Neuron (in vitro differentiated cells): ENCODE measurements around the gene HNRNPK.
A peak's percentile ranks its signal among the peaks of the same experiment; 100 is the strongest.

Source experiments
- H2AFZ ChIP-seq: one replicate; pipeline ENCODE4 v1.6.1; 2013; ENCODE audit warnings: low read depth, mild to moderate bottlenecking, inconsistent platforms, low read length, moderate library complexity
- H3K27me3 ChIP-seq: one replicate; pipeline ENCODE4 v1.6.1; 2013; ENCODE audit warnings: low read length; ENCODE audit not compliant: insufficient read depth
- H3K36me3 ChIP-seq: one replicate; pipeline ENCODE4 v1.6.1; 2013; ENCODE audit warnings: low read length; ENCODE audit not compliant: insufficient read depth
- H3K4me1 ChIP-seq: one replicate; pipeline ENCODE4 v1.6.1; 2013; ENCODE audit warnings: low read length; ENCODE audit not compliant: insufficient read depth
- H3K4me3 ChIP-seq: 2 replicates; pipeline ENCODE4 v1.5.1; 2013; ENCODE audit warnings: mild to moderate bottlenecking, low read length, moderate library complexity
- H3K9me3 ChIP-seq: one replicate; pipeline ENCODE4 v1.6.1; 2013; ENCODE audit warnings: low read length

Gene HNRNPK

DNA sequence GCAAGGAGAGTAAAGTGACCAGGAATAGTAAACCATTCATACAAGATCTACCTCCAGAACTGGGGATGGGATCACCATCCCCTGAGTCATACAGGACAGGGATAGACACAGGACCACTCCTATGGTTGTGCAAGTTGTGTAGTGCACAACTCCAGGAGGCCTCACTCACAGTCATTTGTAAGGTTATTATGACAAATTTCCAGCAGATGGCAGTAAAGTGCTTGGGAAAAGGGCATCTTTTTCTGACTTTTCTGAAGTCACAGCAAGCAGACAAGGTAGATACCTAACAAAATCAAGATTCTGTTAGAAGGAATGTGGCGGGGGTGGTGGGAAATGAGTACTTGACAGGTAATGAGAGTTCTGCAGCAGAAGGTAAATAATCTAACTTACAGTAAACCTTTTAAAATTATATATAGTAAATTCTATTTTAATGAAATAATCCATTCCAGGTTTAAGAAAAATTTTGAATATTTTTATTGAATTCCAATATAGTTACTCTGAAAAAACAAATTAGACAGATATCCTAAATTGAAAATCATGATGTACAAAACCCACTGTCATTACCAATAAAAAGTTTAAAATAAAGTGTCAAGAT lies 42.1 kb downstream of the HNRNPK start:
- Histone ChIP-seq H2AFZ (no peak overlapping the region), H3K36me3 (no peaks in the 10 kb centered on the region), H3K27me3 (no peaks in the 10 kb centered on the region), H3K4me3 (no peak overlapping the region), H3K4me1 (no peaks in the 10 kb centered on the region), H3K9me3 (no peaks in the 10 kb centered on the region)

GRCh38 chr9:83936523-83936922 lies 43.5 kb downstream of the HNRNPK start:
- no peaks in the 10 kb centered on the region for H3K9me3 ChIP-seq

DNA sequence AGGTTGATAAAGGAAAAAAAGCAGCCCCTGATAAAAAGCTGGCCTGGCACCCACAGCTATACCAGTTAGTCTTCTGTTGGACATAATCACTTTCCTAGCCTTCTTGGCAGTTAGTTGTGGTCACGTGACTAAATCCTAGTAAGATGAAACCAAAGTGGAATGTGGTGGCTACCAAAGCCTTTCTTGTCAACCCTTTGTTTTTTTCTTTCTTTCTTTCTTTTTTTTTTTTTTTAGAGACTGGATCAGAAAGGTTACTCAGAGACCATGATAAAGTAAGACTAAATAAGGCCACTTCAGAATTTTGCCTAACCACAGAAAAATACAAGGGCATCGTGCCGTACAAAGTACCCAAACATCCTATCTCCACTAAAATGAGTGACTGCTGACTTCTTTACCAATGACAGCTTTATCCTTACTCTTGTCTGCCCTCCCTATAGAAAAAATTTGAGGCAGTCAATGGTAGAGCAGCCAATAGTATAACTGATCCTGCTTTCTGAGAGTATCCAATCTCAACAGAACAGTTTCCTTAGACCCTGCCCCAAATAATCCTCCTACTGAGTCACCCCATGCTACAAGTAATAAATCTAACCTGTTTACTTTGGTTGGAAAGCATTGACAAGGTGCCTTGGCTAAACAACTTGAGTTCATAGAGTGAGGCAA lies 44.6 kb downstream of the HNRNPK start:
- Histone ChIP-seq H3K4me1 (no peaks in the 10 kb centered on the region), H2AFZ (no peak overlapping the region), H3K4me3 (no peak overlapping the region), H3K9me3 (no peaks in the 10 kb centered on the region), H3K36me3 (no peaks in the 10 kb centered on the region), H3K27me3 (no peaks in the 10 kb centered on the region)

More at GRCh38 chr9:83936523-83936922, 43.5 kb downstream of the HNRNPK start:
- H2AFZ ChIP-seq: no peak overlapping the region
- H3K27me3 ChIP-seq: no peaks in the 10 kb centered on the region
- no peaks in the 10 kb centered on the region for H3K4me1 ChIP-seq
- H3K4me3 ChIP-seq: no peak overlapping the region
- no peaks in the 10 kb centered on the region for H3K36me3 ChIP-seq

- Histone ChIP-seq H3K4me1 (no peaks in the 10 kb centered on the region), H3K27me3 (no peaks in the 10 kb centered on the region), H3K4me3 (no peak overlapping the region)
These were observed 45.3 kb downstream of the HNRNPK start for GRCh38 chr9:83934569-83935275.

DNA sequence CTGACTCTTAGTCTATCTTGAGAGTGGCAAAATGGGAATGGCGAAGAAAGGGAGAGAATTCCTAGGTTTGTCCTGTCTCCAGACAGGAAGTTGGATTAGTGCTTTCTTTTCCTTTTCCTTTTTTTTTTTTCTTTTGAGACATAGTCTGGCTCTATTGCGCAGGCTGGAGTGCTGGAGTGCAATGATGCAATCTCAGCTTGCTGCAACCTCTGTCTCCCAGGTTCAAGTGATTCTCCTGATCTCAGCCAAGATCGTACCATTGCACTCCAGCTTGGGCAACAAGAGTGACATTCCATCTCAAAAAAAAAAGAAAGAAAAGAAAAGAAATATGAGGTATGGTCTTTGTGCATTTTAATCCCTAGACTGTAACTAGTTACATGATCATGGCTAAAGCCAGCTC lies 46.2 kb downstream of the HNRNPK start:
- H3K36me3 ChIP-seq: no peaks in the 10 kb centered on the region
- no peaks in the 10 kb centered on the region for H3K9me3 ChIP-seq
- H2AFZ ChIP-seq: no peak overlapping the region
- no peak overlapping the region for H3K4me3 ChIP-seq
- H3K4me1 ChIP-seq: no peaks in the 10 kb centered on the region
- H3K27me3 ChIP-seq: no peaks in the 10 kb centered on the region

More at GRCh38 chr9:83934569-83935275, 45.3 kb downstream of the HNRNPK start:
- no peak overlapping the region for H2AFZ ChIP-seq
- no peaks in the 10 kb centered on the region for H3K36me3 ChIP-seq
- no peaks in the 10 kb centered on the region for H3K9me3 ChIP-seq

GRCh38 chr9:83932851-83933250 lies 47.2 kb downstream of the HNRNPK start:
- Histone ChIP-seq H2AFZ (no peak overlapping the region), H3K27me3 (no peaks in the 10 kb centered on the region), H3K36me3 (no peaks in the 10 kb centered on the region), H3K9me3 (no peaks in the 10 kb centered on the region), H3K4me1 (no peaks in the 10 kb centered on the region), H3K4me3 (no peak overlapping the region)

DNA sequence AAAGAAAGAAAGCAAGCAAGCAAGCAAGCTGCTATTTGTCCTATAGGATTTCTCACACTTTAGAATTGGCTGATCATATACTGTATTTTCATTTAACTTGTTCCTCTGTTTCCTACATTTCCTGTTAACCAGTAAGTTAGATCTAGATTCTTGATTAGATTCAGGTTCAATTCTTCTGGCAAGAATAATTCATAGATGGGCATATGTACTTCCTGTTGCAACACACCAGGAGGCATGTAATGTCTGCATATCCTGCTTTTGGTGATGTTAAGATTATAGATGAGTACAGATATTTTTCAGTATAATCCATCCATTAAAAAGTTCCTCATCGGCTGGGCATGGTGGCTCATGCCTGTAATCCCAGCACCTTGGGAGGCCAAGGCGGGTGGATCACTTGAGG lies 48.0 kb downstream of the HNRNPK start:
- Histone ChIP-seq H3K9me3 (no peaks in the 10 kb centered on the region), H3K4me3 (no peak overlapping the region), H3K27me3 (no peaks in the 10 kb centered on the region), H3K36me3 (no peaks in the 10 kb centered on the region), H2AFZ (no peak overlapping the region), H3K4me1 (no peaks in the 10 kb centered on the region)

DNA sequence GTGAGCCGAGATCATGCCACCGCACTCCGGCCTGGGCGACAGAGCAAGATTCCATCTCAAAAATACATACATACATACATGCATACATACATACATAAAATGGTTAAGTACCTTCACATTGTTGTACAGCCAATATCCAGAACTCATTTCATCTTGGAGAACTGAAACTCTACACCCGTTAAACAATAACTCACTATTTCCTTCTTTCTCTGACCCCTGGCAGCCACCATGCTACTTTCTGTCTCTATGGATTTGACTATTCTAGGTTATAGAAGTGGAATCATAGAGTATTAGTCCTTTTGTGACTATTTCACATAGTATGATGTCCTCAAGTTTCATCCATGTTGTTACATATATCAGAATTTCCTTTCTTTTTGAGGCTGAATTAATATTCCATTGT lies 49.1 kb downstream of the HNRNPK start:
- Histone ChIP-seq H2AFZ (no peak overlapping the region), H3K36me3 (no peaks in the 10 kb centered on the region), H3K4me3 (no peak overlapping the region), H3K4me1 (no peaks in the 10 kb centered on the region), H3K27me3 (no peaks in the 10 kb centered on the region), H3K9me3 (no peaks in the 10 kb centered on the region)

GRCh38 chr9:83927591-83927990 lies 52.4 kb downstream of the HNRNPK start:
- Histone ChIP-seq H2AFZ (no peak overlapping the region), H3K4me1 (no peaks in the 10 kb centered on the region), H3K36me3 (no peaks in the 10 kb centered on the region), H3K4me3 (no peak overlapping the region), H3K27me3 (no peaks in the 10 kb centered on the region), H3K9me3 (no peaks in the 10 kb centered on the region)

GRCh38 chr9:83920927-83921707 lies 58.9 kb downstream of the HNRNPK start, which contains the start of gene KIF27:
KIF27 (minus strand) TSS chr9:83921432; CDS start chr9:83915591, 5,841 bp downstream.
- Histone ChIP-seq H3K4me1 (peaks cover 6% of the 10 kb centered on the region), H3K9me3 (no peaks in the 10 kb centered on the region), H3K27me3 (no peaks in the 10 kb centered on the region), H3K36me3 (peaks cover 5% of the 10 kb centered on the region), H3K4me3 (peak within 1 kb of the TSS; percentile 60), H2AFZ (peak within 1 kb of the TSS; percentile 90)

- H2AFZ ChIP-seq: peak overlapping the region; percentile 20
- H3K27me3 ChIP-seq: no peaks in the 10 kb centered on the region
- H3K4me1 ChIP-seq: peaks cover 6% of the 10 kb centered on the region
- peak overlapping the region; percentile 60 for H3K4me3 ChIP-seq
- H3K36me3 ChIP-seq: peaks cover 5% of the 10 kb centered on the region
- no peaks in the 10 kb centered on the region for H3K9me3 ChIP-seq
These were observed 59.5 kb downstream of the HNRNPK start for GRCh38 chr9:83920469-83920926.

GRCh38 chr9:83919111-83919510 lies 60.9 kb downstream of the HNRNPK start:
- no peaks in the 10 kb centered on the region for H3K9me3 ChIP-seq
- no peak overlapping the region for H3K4me3 ChIP-seq
- no peaks in the 10 kb centered on the region for H3K27me3 ChIP-seq

More at GRCh38 chr9:83919111-83919510, 60.9 kb downstream of the HNRNPK start:
- peaks cover 6% of the 10 kb centered on the region for H3K4me1 ChIP-seq
- H3K36me3 ChIP-seq: peaks cover 5% of the 10 kb centered on the region
- H2AFZ ChIP-seq: no peak overlapping the region
